ENCODE measurements around the gene COL6A6.
"Not testable (repeated sequence)": the region's sequence is repeated elsewhere in the genome, so short reads cannot be mapped to it uniquely, and the experiment has no call there.

Gene COL6A6

GRCh38 chr3:130543322-130543721 is 26.3 kb downstream of the COL6A6 start:
- ATAC-seq (ENCODE audit: low read depth) (no peak), DNase-seq (ENCODE audit: low spot score) (no peak)
- Histone ChIP-seq H3K4me1 (ENCODE audit: insufficient read depth, poor library complexity, severe bottlenecking) (no peaks in the 10 kb centered on the region), H3K27me3 (ENCODE audit: insufficient read depth, poor library complexity, severe bottlenecking) (no peaks in the 10 kb centered on the region), H3K36me3 (ENCODE audit: low read depth) (no peaks in the 10 kb centered on the region), H3K9me3 (ENCODE audit: severe bottlenecking) (no peaks in the 10 kb centered on the region), H3K4me3 (ENCODE audit: severe bottlenecking) (no peak overlapping the region), H3K27ac (ENCODE audit: poor library complexity, severe bottlenecking) (no peak overlapping the region)
- no peak for TF ChIP-seq CTCF (IDR thresholded peaks at IDR 0.05; ENCODE audit: poor library complexity, severe bottlenecking)

GRCh38 chr3:130546920-130547679 is 30.1 kb downstream of the COL6A6 start:
- no peaks in the 10 kb centered on the region for H3K27me3 ChIP-seq (ENCODE audit: insufficient read depth, poor library complexity, severe bottlenecking)
- no peaks in the 10 kb centered on the region for H3K9me3 ChIP-seq (ENCODE audit: severe bottlenecking)
- no peak for TF ChIP-seq CTCF (IDR thresholded peaks at IDR 0.05; ENCODE audit: poor library complexity, severe bottlenecking)
- no peak overlapping the region for H3K27ac ChIP-seq (ENCODE audit: poor library complexity, severe bottlenecking)
- no peaks in the 10 kb centered on the region for H3K4me1 ChIP-seq (ENCODE audit: insufficient read depth, poor library complexity, severe bottlenecking)
- no peaks in the 10 kb centered on the region for H3K36me3 ChIP-seq (ENCODE audit: low read depth)
- no peak overlapping the region for H3K4me3 ChIP-seq (ENCODE audit: severe bottlenecking)
- no peak for DNase-seq (ENCODE audit: low spot score)
- ATAC-seq (ENCODE audit: low read depth) = no peak

- ATAC-seq (ENCODE audit: low read depth) = not testable (repeated sequence)
These were observed 30.7 kb downstream of the COL6A6 start for GRCh38 chr3:130547680-130548065.

GRCh38 chr3:130548356-130548755 is 31.4 kb downstream of the COL6A6 start:
- Histone ChIP-seq H3K4me1 (ENCODE audit: insufficient read depth, poor library complexity, severe bottlenecking) (no peaks in the 10 kb centered on the region), H3K27me3 (ENCODE audit: insufficient read depth, poor library complexity, severe bottlenecking) (no peaks in the 10 kb centered on the region), H3K27ac (ENCODE audit: poor library complexity, severe bottlenecking) (no peak overlapping the region), H3K4me3 (ENCODE audit: severe bottlenecking) (no peak overlapping the region), H3K9me3 (ENCODE audit: severe bottlenecking) (no peaks in the 10 kb centered on the region), H3K36me3 (ENCODE audit: low read depth) (no peaks in the 10 kb centered on the region)
- TF ChIP-seq CTCF (IDR thresholded peaks at IDR 0.05; ENCODE audit: poor library complexity, severe bottlenecking) = no peak
- no peak for DNase-seq (ENCODE audit: low spot score)
- no peak for ATAC-seq (ENCODE audit: low read depth)

More at GRCh38 chr3:130547680-130548065, 30.7 kb downstream of the COL6A6 start:
- not testable (repeated sequence) for H3K36me3 ChIP-seq (ENCODE audit: low read depth); H3K9me3 ChIP-seq (ENCODE audit: severe bottlenecking); H3K27ac ChIP-seq (ENCODE audit: poor library complexity, severe bottlenecking); H3K4me1 ChIP-seq (ENCODE audit: insufficient read depth, poor library complexity, severe bottlenecking); H3K27me3 ChIP-seq (ENCODE audit: insufficient read depth, poor library complexity, severe bottlenecking); DNase-seq (ENCODE audit: low spot score); H3K4me3 ChIP-seq (ENCODE audit: severe bottlenecking)

GRCh38 chr3:130557336-130558035 is 40.5 kb downstream of the COL6A6 start:
- Histone ChIP-seq H3K4me1 (ENCODE audit: insufficient read depth, poor library complexity, severe bottlenecking) (no peaks in the 10 kb centered on the region), H3K36me3 (ENCODE audit: low read depth) (no peaks in the 10 kb centered on the region), H3K27ac (ENCODE audit: poor library complexity, severe bottlenecking) (no peak overlapping the region), H3K4me3 (ENCODE audit: severe bottlenecking) (no peak overlapping the region), H3K27me3 (ENCODE audit: insufficient read depth, poor library complexity, severe bottlenecking) (no peaks in the 10 kb centered on the region), H3K9me3 (ENCODE audit: severe bottlenecking) (no peaks in the 10 kb centered on the region)
- DNase-seq (ENCODE audit: low spot score) (no peak), ATAC-seq (ENCODE audit: low read depth) (no peak)
- TF ChIP-seq CTCF (IDR thresholded peaks at IDR 0.05; ENCODE audit: poor library complexity, severe bottlenecking) = no peak
